Keratinocyte (primary cell): ENCODE results near the gene POLR1C. TPM values are rescaled to one million over a fixed set of nuclear protein-coding genes. Genes with fewer than 3 reads are reported as not detected.

Experiments
- DNase-seq: peaks from one replicate; pipeline ENCODE4 v3.0.0-alpha.2; 2011; ENCODE audit warnings: low read depth, missing footprints, low spot score
- FAIRE-seq: peaks from 2 replicates; lab custom pipeline; 2011; peaks lifted over from hg19 to GRCh38; lab: Jason Lieb, UNC
- H2AFZ ChIP-seq: 2 replicates; pipeline ENCODE4 v1.6.0; 2012; ENCODE audit warnings: low read length, control low read depth, inconsistent platforms; ENCODE audit not compliant: control insufficient read depth
- H3K27ac ChIP-seq: 2 replicates; pipeline ENCODE4 v1.5.1; 2011; ENCODE audit warnings: low read length; ENCODE audit not compliant: control insufficient read depth, insufficient read depth
- H3K27me3 ChIP-seq: 3 replicates; pipeline ENCODE4 v1.6.0; 2011; ENCODE audit warnings: low read length; ENCODE audit not compliant: control insufficient read depth, insufficient read depth; ENCODE audit errors: extremely low read depth
- H3K36me3 ChIP-seq, 2 experiments: 2 replicates in 1 of 2; 3 replicates in 1 of 2; pipeline ENCODE4 v1.5.1; 2011; ENCODE audit warnings: low read length in 2 of 2, mild to moderate bottlenecking in 1 of 2; ENCODE audit not compliant: control insufficient read depth in 2 of 2, insufficient read depth in 2 of 2; ENCODE audit errors: extremely low read depth in 1 of 2
- H3K4me1 ChIP-seq: 3 replicates; pipeline ENCODE4 v1.5.1; 2011; ENCODE audit warnings: low read length; ENCODE audit not compliant: control insufficient read depth, insufficient read depth; ENCODE audit errors: extremely low read depth
- H3K4me2 ChIP-seq: 3 replicates; pipeline ENCODE4 v1.6.0; 2011; ENCODE audit warnings: low read depth, low read length; ENCODE audit not compliant: control insufficient read depth, insufficient read depth; ENCODE audit errors: extremely low read depth
- H3K4me3 ChIP-seq, 3 experiments: fragments of 200-600 bp in 1 of 3; sonication (generic) in 1 of 3; 2 replicates in 2 of 3; 3 replicates in 1 of 3; pipeline ENCODE4 v1.5.1; 2011 to 2016; ENCODE audit warnings: low read length in 3 of 3, mild to moderate bottlenecking in 3 of 3, control low read depth in 2 of 3, inconsistent platforms in 1 of 3, low read depth in 1 of 3, mixed read lengths in 1 of 3, mixed run types in 1 of 3, moderate library complexity in 1 of 3; ENCODE audit not compliant: control insufficient read depth in 2 of 3, insufficient read depth in 2 of 3; ENCODE audit errors: extremely low read depth in 1 of 3
- H3K79me2 ChIP-seq: 2 replicates; pipeline ENCODE4 v1.6.0; 2012; ENCODE audit warnings: low read length; ENCODE audit not compliant: control insufficient read depth, insufficient read depth
- H3K9ac ChIP-seq: 3 replicates; pipeline ENCODE4 v1.6.0; 2011; ENCODE audit warnings: low read length; ENCODE audit not compliant: control insufficient read depth, insufficient read depth; ENCODE audit errors: extremely low read depth
- H3K9me1 ChIP-seq: 3 replicates; pipeline ENCODE4 v1.6.0; 2011; ENCODE audit warnings: low read length; ENCODE audit not compliant: control insufficient read depth, insufficient read depth; ENCODE audit errors: extremely low read depth
- H3K9me3 ChIP-seq: 2 replicates; pipeline ENCODE4 v1.5.1; 2012; ENCODE audit warnings: low read depth, low read length; ENCODE audit not compliant: control insufficient read depth
- H4K20me1 ChIP-seq: 3 replicates; pipeline ENCODE4 v1.6.0; 2011; ENCODE audit warnings: low read length; ENCODE audit not compliant: control insufficient read depth, insufficient read depth; ENCODE audit errors: extremely low read depth
- CTCF ChIP-seq, 3 experiments: IDR thresholded peaks in 1 of 3; conservative IDR thresholded peaks in 1 of 3; optimal IDR thresholded peaks in 1 of 3; 2 replicates in 2 of 3; 3 replicates in 1 of 3; pipeline versions ENCODE3 to v1.5.1; 2011; ENCODE audit warnings: low read length in 3 of 3, mild to moderate bottlenecking in 3 of 3, moderate library complexity in 2 of 3, control low read depth in 1 of 3, inconsistent platforms in 1 of 3; ENCODE audit not compliant: insufficient read depth in 2 of 3; ENCODE audit errors: extremely low read depth in 1 of 3
- EZH2 ChIP-seq: IDR thresholded peaks from one replicate; pipeline ENCODE4 v1.6.1; 2012; ENCODE audit warnings: inconsistent platforms, mild to moderate bottlenecking, low read length, moderate library complexity
- dilution Hi-C: fragments of 300-500 bp; cut with MboI; formaldehyde crosslinking; loops from one replicate; pipeline ENCODE4 v1.7.0; 2020; ENCODE audit warnings: low sequenced_read_pairs; ENCODE audit not compliant: extremely low pct_ligation_motif_present
- polyA plus RNA-seq, 5 experiments: library from polyadenylated mRNA; depleted of rRNA in 3 of 5; stranded (reverse) in 3 of 5; stranded (forward) in 1 of 5; unstranded in 1 of 5; fragments of >200 nt; gene quantifications; 1 replicate in 1 of 5; 2 replicates in 3 of 5; 3 replicates in 1 of 5; pipeline versions ENCODE4 v1.2.1 to v1.2.3, GENCODE V29; 2011 to 2012; ENCODE audit warnings: missing spikeins in 2 of 5, low read depth in 1 of 5, low replicate concordance in 1 of 5

The POLR1C gene
- polyA plus RNA-seq, 1 donor (not counting 4 experiments of a cell fraction or from before 2014, with no cell fraction given), result 121 TPM

GRCh38 chr6:43467752-43468151, 49.1 kb upstream of the POLR1C start:
- no peak overlapping the region for H2AFZ ChIP-seq
- no peaks in the 10 kb centered on the region for H3K36me3 ChIP-seq
- TF ChIP-seq CTCF (optimal IDR thresholded peaks at IDR 0.05 in 1 of 3, IDR thresholded peaks at IDR 0.05 in 1 of 3, conservative IDR thresholded peaks at IDR 0.05 in 1 of 3; ENCODE audit: extremely low read depth in 1 of 3, insufficient read depth in 2 of 3, low read length in 3 of 3) (no peak), EZH2 (no peak)
- peaks cover 29% of the 10 kb centered on the region for H3K4me1 ChIP-seq
- no peak overlapping the region for H3K9ac ChIP-seq
- H3K27me3 ChIP-seq, result no peaks in the 10 kb centered on the region
- H3K4me2 ChIP-seq, result no peak overlapping the region
- no peak overlapping the region for H3K27ac ChIP-seq
- DNase-seq (no peak), FAIRE-seq (no peak)
- H3K9me3 ChIP-seq, result no peaks in the 10 kb centered on the region
- no peak overlapping the region for H3K4me3 ChIP-seq
- dilution Hi-C loops, result no loop called here
- no peaks in the 10 kb centered on the region for H3K79me2 ChIP-seq
- H3K9me1 ChIP-seq, result no peaks in the 10 kb centered on the region
- H4K20me1 ChIP-seq, result no peaks in the 10 kb centered on the region

GRCh38 chr6:43468240-43468639, 48.6 kb upstream of the POLR1C start:
- H4K20me1 ChIP-seq, result no peaks in the 10 kb centered on the region
- no peak overlapping the region for H2AFZ ChIP-seq
- TF ChIP-seq EZH2, result no peak
- TF ChIP-seq CTCF (optimal IDR thresholded peaks at IDR 0.05 in 1 of 3, IDR thresholded peaks at IDR 0.05 in 1 of 3, conservative IDR thresholded peaks at IDR 0.05 in 1 of 3; ENCODE audit: extremely low read depth in 1 of 3, insufficient read depth in 2 of 3, low read length in 3 of 3), result no peak
- no peak overlapping the region for H3K9ac ChIP-seq
- dilution Hi-C loops, result no loop called here
- no peaks in the 10 kb centered on the region for H3K9me1 ChIP-seq
- no peaks in the 10 kb centered on the region for H3K36me3 ChIP-seq
- FAIRE-seq (no peak), DNase-seq (no peak)
- H3K4me3 ChIP-seq, result no peak overlapping the region
- no peaks in the 10 kb centered on the region for H3K27me3 ChIP-seq
- H3K4me1 ChIP-seq, result peaks cover 29% of the 10 kb centered on the region
- H3K27ac ChIP-seq, result no peak overlapping the region
- H3K4me2 ChIP-seq, result no peak overlapping the region
- H3K9me3 ChIP-seq, result no peaks in the 10 kb centered on the region
- H3K79me2 ChIP-seq, result no peaks in the 10 kb centered on the region
